ENCODE measurements around the gene AKR1D1. TPM values are rescaled to one million over a fixed set of nuclear protein-coding genes. Genes with fewer than 3 reads are reported as not detected.
"Not testable (repeated sequence)": the region's sequence is repeated elsewhere in the genome, so short reads cannot be mapped to it uniquely, and the experiment has no call there.

AKR1D1 gene
- total RNA-seq, 1 experiment from 2014 or later = 2.3 TPM

- H3K36me3 ChIP-seq (ENCODE audit: control insufficient read depth, insufficient read depth, low read length) = no peaks in the 10 kb centered on the region; the same call in 1 of the 2 replicates
- no peak for TF ChIP-seq CTCF (IDR thresholded peaks at IDR 0.05; ENCODE audit: insufficient read depth in 1 of 2, low read depth in 1 of 2, low read length in 1 of 2, severe bottlenecking in 1 of 2, unreplicated experiment in 1 of 2)
- H3K9me3 ChIP-seq = no peaks in the 10 kb centered on the region; the same call in 1 of the 2 replicates
- intact Hi-C loops (cut with micrococcal nuclease; ENCODE audit: unreplicated experiment) = no loop called here
- H3K4me3 ChIP-seq (ENCODE audit: low read depth, low read length) = no peak overlapping the region
- Mint-ChIP-seq H3K27me3 (ENCODE audit: insufficient read depth, unreplicated experiment) (no peaks in the 10 kb centered on the region), H3K4me1 (ENCODE audit: low read depth, unreplicated experiment) (no peaks in the 10 kb centered on the region), H3K9me3 (ENCODE audit: unreplicated experiment) (peaks cover 25% of the 10 kb centered on the region), H3K36me3 (ENCODE audit: insufficient read depth, unreplicated experiment) (no peaks in the 10 kb centered on the region), H3K4me3 (ENCODE audit: unreplicated experiment) (no peak overlapping the region), H3K27ac (ENCODE audit: unreplicated experiment) (no peak overlapping the region)
- no peak for DNase-seq
- no TSS peak for BruUV-seq (replicated peaks)
- no peaks in the 10 kb centered on the region for H3K27me3 ChIP-seq (replicated peaks; ENCODE audit: control insufficient read depth, insufficient read depth, low read length)
- H3K4me1 ChIP-seq = no peaks in the 10 kb centered on the region
- POLR2A ChIA-PET = no interaction called here
- CTCF ChIA-PET = no interaction called here
These were observed 14.8 kb downstream of the AKR1D1 start for GRCh38 chr7:138091032-138091431.

GRCh38 chr7:138091840-138092239 is 15.6 kb downstream of the AKR1D1 start:
- H3K4me3 ChIP-seq (ENCODE audit: low read depth, low read length); intact Hi-C loops (cut with micrococcal nuclease; ENCODE audit: unreplicated experiment); POLR2A ChIA-PET; H3K4me1 ChIP-seq; H3K4me3 Mint-ChIP-seq (ENCODE audit: unreplicated experiment); H3K36me3 ChIP-seq (ENCODE audit: control insufficient read depth, insufficient read depth, low read length); H3K27me3 Mint-ChIP-seq (ENCODE audit: insufficient read depth, unreplicated experiment); H3K27me3 ChIP-seq (replicated peaks; ENCODE audit: control insufficient read depth, insufficient read depth, low read length); CTCF ChIA-PET; H3K27ac Mint-ChIP-seq (ENCODE audit: unreplicated experiment); H3K9me3 ChIP-seq; BruUV-seq (replicated peaks); H3K4me1 Mint-ChIP-seq (ENCODE audit: low read depth, unreplicated experiment); H3K36me3 Mint-ChIP-seq (ENCODE audit: insufficient read depth, unreplicated experiment); DNase-seq: not testable (repeated sequence)
- peaks cover 24% of the 10 kb centered on the region for H3K9me3 Mint-ChIP-seq (ENCODE audit: unreplicated experiment)

- CTCF ChIA-PET = no interaction called here
- H3K4me3 ChIP-seq (ENCODE audit: low read depth, low read length) = no peak overlapping the region
- no peaks in the 10 kb centered on the region for H3K27me3 ChIP-seq (replicated peaks; ENCODE audit: control insufficient read depth, insufficient read depth, low read length)
- no peak for DNase-seq
- no peaks in the 10 kb centered on the region; the same call in 1 of the 2 replicates for H3K36me3 ChIP-seq (ENCODE audit: control insufficient read depth, insufficient read depth, low read length)
- peaks cover 26% of the 10 kb centered on the region for H3K9me3 Mint-ChIP-seq (ENCODE audit: unreplicated experiment)
- peaks cover 6% of the 10 kb centered on the region for H3K4me1 ChIP-seq
- peaks cover 11% of the 10 kb centered on the region for H3K36me3 Mint-ChIP-seq (ENCODE audit: insufficient read depth, unreplicated experiment)
- no peaks in the 10 kb centered on the region; the same call in 1 of the 2 replicates for H3K9me3 ChIP-seq
- no peak for TF ChIP-seq CTCF (IDR thresholded peaks at IDR 0.05; ENCODE audit: insufficient read depth in 1 of 2, low read depth in 1 of 2, low read length in 1 of 2, severe bottlenecking in 1 of 2, unreplicated experiment in 1 of 2)
- no peaks in the 10 kb centered on the region for H3K27me3 Mint-ChIP-seq (ENCODE audit: insufficient read depth, unreplicated experiment)
- BruUV-seq (replicated peaks) = no TSS peak
- H3K4me1 Mint-ChIP-seq (ENCODE audit: low read depth, unreplicated experiment) = peaks cover 12% of the 10 kb centered on the region
- POLR2A ChIA-PET = no interaction called here
- no peak overlapping the region for H3K27ac Mint-ChIP-seq (ENCODE audit: unreplicated experiment)
- H3K4me3 Mint-ChIP-seq (ENCODE audit: unreplicated experiment) = no peak overlapping the region
- intact Hi-C loops (cut with micrococcal nuclease; ENCODE audit: unreplicated experiment) = no loop called here
These were observed 16.3 kb downstream of the AKR1D1 start for GRCh38 chr7:138092486-138093028.

Data from Caco-2 (cell line).